Epithelial cell of esophagus (primary cell): ENCODE data around the gene ULBP2.
"Not testable (repeated sequence)": the region's sequence is repeated elsewhere in the genome, so short reads cannot be mapped to it uniquely, and the experiment has no call there.

Source experiments
- DNase-seq: peaks from one replicate; pipeline ENCODE4 v3.0.0; 2010; ENCODE audit warnings: low read depth
- H3K4me3 ChIP-seq: 2 replicates; pipeline ENCODE4 v1.5.1; 2011; ENCODE audit warnings: mild to moderate bottlenecking, low read length, control low read depth
- TF ChIP-seq, protein P1 (sequence below): IDR thresholded peaks from 2 replicates; pipeline ENCODE4 v1.5.1; 2011; ENCODE audit warnings: low read depth, mild to moderate bottlenecking, low read length, control low read depth, inconsistent platforms; ENCODE audit not compliant: insufficient read depth; ENCODE audit errors: missing control alignments

The ULBP2 gene

DNA sequence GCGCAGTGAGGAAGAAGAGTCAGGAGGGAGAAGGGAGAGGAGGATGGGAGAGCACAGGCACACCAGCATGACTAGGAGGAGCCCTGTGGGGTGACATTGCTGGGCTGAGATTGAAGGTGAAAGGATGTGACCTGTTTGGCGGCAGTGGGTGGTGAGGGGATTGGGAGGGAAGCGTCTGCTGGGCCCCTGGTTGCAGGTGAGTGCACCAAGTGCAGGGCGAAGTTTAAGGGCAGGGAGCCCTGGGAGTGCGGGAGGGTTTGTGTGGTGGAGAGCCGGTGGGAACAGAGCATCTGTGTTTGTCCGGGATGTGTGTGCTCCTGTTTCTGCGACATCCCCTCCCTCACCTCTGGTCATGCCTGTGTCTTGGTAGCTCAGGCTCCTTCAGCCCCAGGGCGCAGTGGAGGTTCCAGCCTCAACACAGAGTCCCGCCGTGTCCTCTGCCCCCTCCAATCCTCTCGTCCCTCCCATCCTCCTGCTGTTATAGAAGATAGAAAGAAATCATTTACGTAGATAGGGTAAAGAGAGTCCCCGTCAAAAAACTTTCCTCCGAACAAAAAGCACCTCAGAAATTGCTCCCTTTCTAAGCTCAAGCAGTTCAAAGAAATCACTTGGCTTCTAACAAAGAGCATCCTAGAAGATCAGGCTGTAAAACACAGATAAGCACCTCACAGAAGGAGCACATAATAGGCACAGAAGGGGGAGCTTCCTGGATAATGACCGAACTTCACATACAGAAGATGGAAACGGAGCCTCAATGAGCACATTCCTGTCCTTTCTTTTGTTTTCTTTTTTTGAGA is 46.9 kb downstream of the ULBP2 start:
- H3K4me3 ChIP-seq, result no peak overlapping the region
- DNase-seq, result no peak
- TF ChIP-seq, protein P1, sequence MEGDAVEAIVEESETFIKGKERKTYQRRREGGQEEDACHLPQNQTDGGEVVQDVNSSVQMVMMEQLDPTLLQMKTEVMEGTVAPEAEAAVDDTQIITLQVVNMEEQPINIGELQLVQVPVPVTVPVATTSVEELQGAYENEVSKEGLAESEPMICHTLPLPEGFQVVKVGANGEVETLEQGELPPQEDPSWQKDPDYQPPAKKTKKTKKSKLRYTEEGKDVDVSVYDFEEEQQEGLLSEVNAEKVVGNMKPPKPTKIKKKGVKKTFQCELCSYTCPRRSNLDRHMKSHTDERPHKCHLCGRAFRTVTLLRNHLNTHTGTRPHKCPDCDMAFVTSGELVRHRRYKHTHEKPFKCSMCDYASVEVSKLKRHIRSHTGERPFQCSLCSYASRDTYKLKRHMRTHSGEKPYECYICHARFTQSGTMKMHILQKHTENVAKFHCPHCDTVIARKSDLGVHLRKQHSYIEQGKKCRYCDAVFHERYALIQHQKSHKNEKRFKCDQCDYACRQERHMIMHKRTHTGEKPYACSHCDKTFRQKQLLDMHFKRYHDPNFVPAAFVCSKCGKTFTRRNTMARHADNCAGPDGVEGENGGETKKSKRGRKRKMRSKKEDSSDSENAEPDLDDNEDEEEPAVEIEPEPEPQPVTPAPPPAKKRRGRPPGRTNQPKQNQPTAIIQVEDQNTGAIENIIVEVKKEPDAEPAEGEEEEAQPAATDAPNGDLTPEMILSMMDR, result no peak

DNA sequence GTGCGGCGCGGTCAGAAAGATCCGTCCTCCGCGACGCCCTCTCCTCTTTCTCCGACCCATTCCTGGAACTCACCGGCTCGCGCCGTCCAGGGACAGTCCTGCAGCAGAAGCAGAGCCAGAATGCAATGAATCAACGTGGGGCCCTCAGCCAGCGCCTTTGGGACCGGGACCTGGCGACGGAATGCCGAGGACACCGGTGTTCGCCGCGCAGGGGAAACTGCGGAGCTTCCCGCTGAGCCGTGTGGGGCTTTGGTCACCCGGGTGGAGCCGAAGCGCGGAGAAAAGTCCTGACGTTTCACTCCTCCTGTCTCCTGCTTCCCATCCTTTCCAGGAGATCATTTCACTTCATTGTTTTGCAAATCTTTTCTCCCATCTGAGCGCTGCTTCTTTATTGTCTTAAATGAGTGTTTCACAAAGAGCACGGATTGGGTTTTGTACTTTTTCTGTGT is 48.4 kb downstream of the ULBP2 start:
- H3K4me3 ChIP-seq, result no peak overlapping the region
- TF ChIP-seq, protein P1, result no peak

DNA sequence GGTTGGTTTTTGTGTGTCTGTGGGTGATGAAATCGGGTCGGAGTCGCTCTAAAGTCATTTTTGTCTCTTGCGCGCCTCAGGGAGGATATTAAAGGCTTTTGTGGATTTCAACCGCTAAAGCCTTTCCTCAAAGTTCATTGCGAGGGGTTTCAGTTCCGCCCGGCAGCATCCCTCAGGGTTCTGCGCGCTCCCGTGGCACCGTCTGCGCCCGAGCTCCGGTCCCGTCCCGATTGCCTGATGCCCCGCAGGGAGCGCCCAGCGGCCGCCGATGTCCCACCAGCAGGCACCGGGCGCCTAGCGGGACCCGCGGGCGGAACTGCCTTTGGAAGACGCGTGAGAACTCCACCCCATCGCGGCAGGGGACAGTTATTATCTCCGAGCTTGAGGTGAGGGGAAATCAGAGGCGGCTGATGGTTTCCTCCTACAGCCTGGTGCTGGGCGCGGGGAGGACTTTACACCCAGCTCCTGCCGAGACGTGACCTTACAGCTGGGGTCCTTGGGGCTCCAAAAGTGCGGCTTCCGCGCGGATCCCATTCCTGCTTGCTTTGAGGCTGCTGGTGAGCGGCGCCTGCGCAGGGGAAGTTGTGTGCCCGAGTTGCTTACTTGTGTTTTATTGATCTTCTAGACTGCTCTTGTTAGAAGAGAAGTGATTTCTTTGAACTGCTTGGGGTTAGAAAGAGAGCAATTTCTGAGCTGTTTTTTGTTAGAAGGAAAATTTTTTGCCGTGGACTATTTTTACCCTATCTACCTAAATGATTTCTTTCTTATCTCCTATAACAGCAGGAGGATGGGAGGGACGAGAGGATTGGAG is 49.1 kb downstream of the ULBP2 start:
- no peak for DNase-seq
- TF ChIP-seq, protein P1, result no peak
- H3K4me3 ChIP-seq, result peak overlapping the region; percentile 19

More for the DNA sequence above, 48.4 kb downstream of the ULBP2 start:
- DNase-seq, result no peak

DNA sequence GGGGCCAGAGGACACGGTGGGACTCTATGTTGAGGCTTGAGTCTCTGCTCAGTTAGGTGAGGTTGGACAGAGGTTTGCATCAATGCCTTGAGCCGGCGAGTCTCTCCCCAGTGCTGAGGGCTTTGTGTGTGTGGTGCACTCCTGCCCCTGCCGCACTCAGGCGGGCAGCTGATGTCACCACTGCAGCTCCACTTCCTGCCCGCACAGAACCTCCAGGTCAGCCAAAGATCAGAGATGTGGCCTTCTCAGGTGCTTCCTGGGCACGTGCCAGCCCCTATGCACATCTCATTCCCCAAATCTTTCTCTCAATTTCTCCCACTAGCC is 49.6 kb downstream of the ULBP2 start:
- not testable (repeated sequence) for H3K4me3 ChIP-seq, DNase-seq

GRCh38 chr6:149991838-149992237 is 50.0 kb downstream of the ULBP2 start:
- H3K4me3 ChIP-seq, result no peak overlapping the region
- TF ChIP-seq, protein P1, result no peak
- no peak for DNase-seq

DNA sequence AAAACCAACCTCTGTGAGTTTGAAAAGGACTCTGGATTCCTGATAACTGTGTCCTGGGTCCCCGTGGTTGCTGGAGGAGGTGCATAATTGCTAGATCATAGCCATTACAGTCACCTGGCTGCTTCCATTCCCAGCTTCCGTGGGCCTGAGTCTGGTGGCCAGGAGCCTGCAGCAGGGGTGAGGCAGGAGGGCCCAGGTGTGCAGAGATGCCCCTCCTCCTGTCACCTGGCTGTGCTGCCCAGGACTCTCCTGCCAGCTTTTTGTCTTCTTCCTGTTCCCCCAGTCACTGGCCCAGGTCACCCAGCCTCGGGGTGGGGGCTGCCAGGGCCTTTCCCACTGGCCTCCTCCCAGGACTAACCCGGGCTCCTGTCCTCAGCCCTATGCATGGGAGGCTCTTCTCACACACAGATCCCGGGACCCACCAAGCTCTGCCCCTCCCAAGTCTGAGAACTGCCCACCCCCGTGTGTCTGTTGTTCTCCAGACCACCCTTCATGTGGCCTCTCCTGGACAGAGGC is 53.5 kb downstream of the ULBP2 start:
- DNase-seq, result no peak
- TF ChIP-seq, protein P1, result no peak
- H3K4me3 ChIP-seq, result no peak overlapping the region

DNA sequence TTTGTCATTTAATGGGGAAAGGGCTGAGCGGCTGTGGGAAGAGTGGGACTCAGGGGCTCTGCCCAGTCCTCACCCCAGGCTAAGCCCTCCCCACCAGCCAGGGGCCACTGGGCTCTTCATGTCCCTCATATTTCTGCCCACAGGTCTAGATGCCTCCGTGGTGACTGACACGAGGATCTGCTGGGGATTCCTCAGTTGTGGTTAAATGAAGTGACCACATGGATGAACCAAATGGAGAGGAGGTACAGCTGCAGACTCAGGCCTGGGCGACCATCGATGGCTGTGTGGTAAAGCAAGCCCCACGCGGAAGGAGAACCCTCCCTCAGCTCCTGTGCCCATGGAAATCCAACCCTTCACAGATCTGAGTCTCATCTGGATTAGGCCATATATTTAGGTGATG is 54.2 kb downstream of the ULBP2 start:
- TF ChIP-seq, protein P1, result no peak
- H3K4me3 ChIP-seq, result no peak overlapping the region
- no peak for DNase-seq
